GM23338 (cell line): ENCODE measurements around the gene BCAP29. TPM values are rescaled to one million over a fixed set of nuclear protein-coding genes. Genes with fewer than 3 reads are reported as not detected.

Source experiments
- ATAC-seq: fragments of 200-7000 bp; cut with Tn5 transposase; 3 replicates; pipeline ENCODE4 v1.9.1; 2020
- DNase-seq: peaks from one replicate; pipeline ENCODE4 v3.0.0-alpha.2; 2015; ENCODE audit warnings: low spot score
- H2AFZ ChIP-seq: fragments of 200-600 bp; sonication (generic); 2 replicates; pipeline ENCODE4 v1.8.0; 2016; ENCODE audit warnings: antibody characterized with exemption, mild to moderate bottlenecking, moderate library complexity
- H3F3A ChIP-seq: fragments of 200-600 bp; sonication (generic); replicated peaks from 2 replicates; pipeline ENCODE4 v1.8.0; 2017; ENCODE audit warnings: antibody characterized with exemption, mixed run types, low read depth
- H3K27ac ChIP-seq: fragments of 200-600 bp; sonication (generic); 2 replicates; pipeline ENCODE4 v1.6.1; 2016; ENCODE audit warnings: low read depth
- H3K27me3 ChIP-seq: fragments of 200-600 bp; sonication (generic); 2 replicates; pipeline ENCODE4 v1.8.0; 2016; ENCODE audit warnings: mild to moderate bottlenecking, mixed run types, moderate library complexity; ENCODE audit not compliant: insufficient read depth
- H3K36me3 ChIP-seq: fragments of 200-600 bp; sonication (generic); 2 replicates; pipeline ENCODE4 v1.8.0; 2016; ENCODE audit warnings: mild to moderate bottlenecking; ENCODE audit not compliant: insufficient read depth
- H3K4me1 ChIP-seq: fragments of 200-600 bp; sonication (generic); 2 replicates; pipeline ENCODE4 v1.8.0; 2016; ENCODE audit warnings: mild to moderate bottlenecking, moderate library complexity; ENCODE audit not compliant: insufficient read depth
- H3K4me2 ChIP-seq: fragments of 200-600 bp; sonication (generic); 2 replicates; pipeline ENCODE4 v1.7.1; 2017; ENCODE audit warnings: mixed run types
- H3K4me3 ChIP-seq: fragments of 200-600 bp; sonication (generic); 2 replicates; pipeline ENCODE4 v1.6.1; 2016; ENCODE audit warnings: mixed run types
- H3K79me2 ChIP-seq: fragments of 200-600 bp; sonication (generic); replicated peaks from 2 replicates; pipeline ENCODE4 v1.8.0; 2017; ENCODE audit warnings: mild to moderate bottlenecking; ENCODE audit not compliant: insufficient read depth
- H3K9me2 ChIP-seq: fragments of 200-600 bp; sonication (generic); 2 replicates; pipeline ENCODE4 v1.8.0; 2017; ENCODE audit not compliant: insufficient read depth
- H4K20me1 ChIP-seq: fragments of 200-600 bp; sonication (generic); replicated peaks from 2 replicates; pipeline ENCODE4 v1.8.0; 2017; ENCODE audit warnings: mild to moderate bottlenecking; ENCODE audit not compliant: insufficient read depth
- H3K27ac Mint-ChIP-seq: 2 replicates; pipeline ENCODE4 v1.8.0; 2020; ENCODE audit warnings: inconsistent platforms, mild to moderate bottlenecking, moderate library complexity, mixed read lengths
- H3K27me3 Mint-ChIP-seq: 3 replicates; pipeline ENCODE4 v1.8.0; 2022; ENCODE audit warnings: low read depth, mild to moderate bottlenecking, moderate library complexity, mixed read lengths, inconsistent platforms; ENCODE audit not compliant: insufficient read depth, poor library complexity
- H3K36me3 Mint-ChIP-seq: 3 replicates; pipeline ENCODE4 v1.8.0; 2021; ENCODE audit warnings: low read depth, mild to moderate bottlenecking, inconsistent platforms, moderate library complexity, mixed read lengths
- H3K4me1 Mint-ChIP-seq: 3 replicates; pipeline ENCODE4 v1.8.0; 2020; ENCODE audit warnings: mild to moderate bottlenecking, inconsistent platforms, mixed read lengths
- H3K4me3 Mint-ChIP-seq: 3 replicates; pipeline ENCODE4 v1.8.0; 2021; ENCODE audit warnings: moderate library complexity, mild to moderate bottlenecking, inconsistent platforms, mixed read lengths
- H3K9me3 Mint-ChIP-seq: 3 replicates; pipeline ENCODE4 v1.8.0; 2020; ENCODE audit warnings: moderate library complexity, mild to moderate bottlenecking, inconsistent platforms, mixed read lengths
- CREB1 ChIP-seq: fragments of 250-450 bp; sonication (Bioruptor Pico); IDR thresholded peaks from 2 replicates; pipeline ENCODE4 v1.5.0; 2020; ENCODE audit warnings: low read depth, mild to moderate bottlenecking, moderate library complexity
- EZH2 ChIP-seq: fragments of 200-600 bp; sonication (generic); IDR thresholded peaks from one replicate; pipeline ENCODE4 v1.8.0; 2017; ENCODE audit warnings: antibody characterized with exemption, mild to moderate bottlenecking, low read depth; ENCODE audit not compliant: unreplicated experiment
- EZH2phosphoT487 ChIP-seq: fragments of 200-600 bp; sonication (generic); IDR thresholded peaks from one replicate; pipeline ENCODE4 v1.8.1; 2018; ENCODE audit warnings: antibody characterized with exemption; ENCODE audit not compliant: unreplicated experiment
- JUNB ChIP-seq: IDR thresholded peaks from one replicate; pipeline ENCODE4 v1.6.1; 2016; ENCODE audit warnings: antibody characterized with exemption; ENCODE audit not compliant: unreplicated experiment
- NANOG ChIP-seq: IDR thresholded peaks from 2 replicates; pipeline ENCODE4 v1.6.1; 2016; ENCODE audit warnings: antibody characterized with exemption, borderline replicate concordance
- POLR2AphosphoS5 ChIP-seq: IDR thresholded peaks from 2 replicates; pipeline ENCODE4 v1.6.1; 2016; ENCODE audit warnings: antibody characterized with exemption, low read depth
- STAT1 ChIP-seq: IDR thresholded peaks from one replicate; pipeline ENCODE4 v1.6.1; 2016; ENCODE audit warnings: antibody characterized with exemption; ENCODE audit not compliant: unreplicated experiment
- ZNF114 ChIP-seq: fragments of 250-450 bp; sonication (Bioruptor Pico); IDR thresholded peaks from 2 replicates; pipeline ENCODE4 v1.5.0; 2020; ENCODE audit warnings: mild to moderate bottlenecking, moderate library complexity
- ZNF331 ChIP-seq: fragments of 250-450 bp; sonication (Bioruptor Pico); IDR thresholded peaks from 2 replicates; pipeline ENCODE4 v1.5.0; 2020; ENCODE audit warnings: low read depth, mild to moderate bottlenecking, moderate library complexity
- polyA plus RNA-seq: library from polyadenylated mRNA; unstranded; fragments of >200 nt; fragmentation: Nextera tagmentation; extraction: Ambion mirVana; gene quantifications from 2 replicates; pipeline ENCODE4 v1.2.1, GENCODE V29; 2016
- total RNA-seq: library from RNA; depleted of rRNA; stranded (reverse); fragments of >200 nt; shearing (Covaris generic); gene quantifications from 2 replicates; pipeline ENCODE4 v1.2.3, GENCODE V29; 2014
- TF ChIP-seq, protein P1 (sequence below), 2 experiments: fragments of 200-600 bp in 1 of 2; sonication (generic) in 1 of 2; conservative IDR thresholded peaks; 2 replicates each; pipeline versions ENCODE4 v1.5.1 to v1.6.1; 2016 to 2017; ENCODE audit warnings: antibody characterized with exemption in 2 of 2, low read depth in 2 of 2, mild to moderate bottlenecking in 2 of 2, moderate library complexity in 1 of 2
- TF ChIP-seq, protein P2 (sequence below): fragments of 250-450 bp; sonication (Bioruptor Pico); IDR thresholded peaks from 2 replicates; pipeline ENCODE4 v1.5.0; 2020; ENCODE audit warnings: mild to moderate bottlenecking, moderate library complexity
- TF ChIP-seq, protein P3 (sequence below): IDR thresholded peaks from one replicate; pipeline ENCODE4 v1.6.1; 2018; ENCODE audit warnings: antibody characterized with exemption; ENCODE audit not compliant: unreplicated experiment
- TF ChIP-seq, protein P4 (sequence below): IDR thresholded peaks from 2 replicates; pipeline ENCODE4 v1.6.1; 2016; ENCODE audit warnings: antibody characterized with exemption

Gene BCAP29
- total and polyA plus RNA-seq, 2 experiments from 2014 or later: 18.4 to 24.0 TPM

DNA sequence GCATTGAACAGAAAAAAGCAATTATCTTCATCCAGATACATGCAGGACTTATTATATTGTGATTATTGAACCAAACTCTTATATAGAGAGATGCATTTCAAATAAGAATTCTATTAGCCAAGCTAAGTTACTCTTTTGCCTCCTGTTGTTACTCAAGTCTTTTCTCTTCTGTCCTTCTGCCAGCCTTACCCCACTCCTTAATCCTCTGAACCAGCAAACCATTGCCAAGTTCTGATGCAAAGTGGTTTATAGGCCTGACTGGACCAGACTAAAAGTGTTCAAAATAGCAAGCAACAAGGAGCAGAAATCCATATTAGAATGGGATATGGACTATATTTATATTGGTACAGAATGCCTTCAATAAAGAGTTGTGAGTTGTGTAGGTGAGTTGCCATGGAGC, 78.4 kb downstream of the BCAP29 start:
- no peak for ATAC-seq
- no peak overlapping the region for H3K27ac Mint-ChIP-seq
- H3K4me3 Mint-ChIP-seq: no peak overlapping the region

More for the DNA sequence above, 78.4 kb downstream of the BCAP29 start:
- peaks cover 62% of the 10 kb centered on the region for H3K27me3 ChIP-seq
- Mint-ChIP-seq H3K36me3 (no peaks in the 10 kb centered on the region; the same call in 2 of the 3 replicates), H3K4me1 (peaks cover 17% of the 10 kb centered on the region), H3K9me3 (no peaks in the 10 kb centered on the region), H3K27me3 (peaks cover 45% of the 10 kb centered on the region)
- peaks cover 4% of the 10 kb centered on the region; the same call in 1 of the 2 replicates for H3F3A ChIP-seq
- no peak overlapping the region for H3K27ac ChIP-seq
- H3K9me2 ChIP-seq: no peaks in the 10 kb centered on the region
- H3K4me3 ChIP-seq: no peak overlapping the region
- no peak for TF ChIP-seq JUNB
- TF ChIP-seq ZNF331: no peak
- TF ChIP-seq, protein P1, sequence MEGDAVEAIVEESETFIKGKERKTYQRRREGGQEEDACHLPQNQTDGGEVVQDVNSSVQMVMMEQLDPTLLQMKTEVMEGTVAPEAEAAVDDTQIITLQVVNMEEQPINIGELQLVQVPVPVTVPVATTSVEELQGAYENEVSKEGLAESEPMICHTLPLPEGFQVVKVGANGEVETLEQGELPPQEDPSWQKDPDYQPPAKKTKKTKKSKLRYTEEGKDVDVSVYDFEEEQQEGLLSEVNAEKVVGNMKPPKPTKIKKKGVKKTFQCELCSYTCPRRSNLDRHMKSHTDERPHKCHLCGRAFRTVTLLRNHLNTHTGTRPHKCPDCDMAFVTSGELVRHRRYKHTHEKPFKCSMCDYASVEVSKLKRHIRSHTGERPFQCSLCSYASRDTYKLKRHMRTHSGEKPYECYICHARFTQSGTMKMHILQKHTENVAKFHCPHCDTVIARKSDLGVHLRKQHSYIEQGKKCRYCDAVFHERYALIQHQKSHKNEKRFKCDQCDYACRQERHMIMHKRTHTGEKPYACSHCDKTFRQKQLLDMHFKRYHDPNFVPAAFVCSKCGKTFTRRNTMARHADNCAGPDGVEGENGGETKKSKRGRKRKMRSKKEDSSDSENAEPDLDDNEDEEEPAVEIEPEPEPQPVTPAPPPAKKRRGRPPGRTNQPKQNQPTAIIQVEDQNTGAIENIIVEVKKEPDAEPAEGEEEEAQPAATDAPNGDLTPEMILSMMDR (conservative IDR thresholded peaks at IDR 0.05; ENCODE audit: low read depth in 2 of 2): no peak
- TF ChIP-seq POLR2AphosphoS5: no peak
- no peak for TF ChIP-seq CREB1 (CRISPR knock-in tag)
- no peak for TF ChIP-seq STAT1
- TF ChIP-seq NANOG: no peak
- TF ChIP-seq, protein P2, sequence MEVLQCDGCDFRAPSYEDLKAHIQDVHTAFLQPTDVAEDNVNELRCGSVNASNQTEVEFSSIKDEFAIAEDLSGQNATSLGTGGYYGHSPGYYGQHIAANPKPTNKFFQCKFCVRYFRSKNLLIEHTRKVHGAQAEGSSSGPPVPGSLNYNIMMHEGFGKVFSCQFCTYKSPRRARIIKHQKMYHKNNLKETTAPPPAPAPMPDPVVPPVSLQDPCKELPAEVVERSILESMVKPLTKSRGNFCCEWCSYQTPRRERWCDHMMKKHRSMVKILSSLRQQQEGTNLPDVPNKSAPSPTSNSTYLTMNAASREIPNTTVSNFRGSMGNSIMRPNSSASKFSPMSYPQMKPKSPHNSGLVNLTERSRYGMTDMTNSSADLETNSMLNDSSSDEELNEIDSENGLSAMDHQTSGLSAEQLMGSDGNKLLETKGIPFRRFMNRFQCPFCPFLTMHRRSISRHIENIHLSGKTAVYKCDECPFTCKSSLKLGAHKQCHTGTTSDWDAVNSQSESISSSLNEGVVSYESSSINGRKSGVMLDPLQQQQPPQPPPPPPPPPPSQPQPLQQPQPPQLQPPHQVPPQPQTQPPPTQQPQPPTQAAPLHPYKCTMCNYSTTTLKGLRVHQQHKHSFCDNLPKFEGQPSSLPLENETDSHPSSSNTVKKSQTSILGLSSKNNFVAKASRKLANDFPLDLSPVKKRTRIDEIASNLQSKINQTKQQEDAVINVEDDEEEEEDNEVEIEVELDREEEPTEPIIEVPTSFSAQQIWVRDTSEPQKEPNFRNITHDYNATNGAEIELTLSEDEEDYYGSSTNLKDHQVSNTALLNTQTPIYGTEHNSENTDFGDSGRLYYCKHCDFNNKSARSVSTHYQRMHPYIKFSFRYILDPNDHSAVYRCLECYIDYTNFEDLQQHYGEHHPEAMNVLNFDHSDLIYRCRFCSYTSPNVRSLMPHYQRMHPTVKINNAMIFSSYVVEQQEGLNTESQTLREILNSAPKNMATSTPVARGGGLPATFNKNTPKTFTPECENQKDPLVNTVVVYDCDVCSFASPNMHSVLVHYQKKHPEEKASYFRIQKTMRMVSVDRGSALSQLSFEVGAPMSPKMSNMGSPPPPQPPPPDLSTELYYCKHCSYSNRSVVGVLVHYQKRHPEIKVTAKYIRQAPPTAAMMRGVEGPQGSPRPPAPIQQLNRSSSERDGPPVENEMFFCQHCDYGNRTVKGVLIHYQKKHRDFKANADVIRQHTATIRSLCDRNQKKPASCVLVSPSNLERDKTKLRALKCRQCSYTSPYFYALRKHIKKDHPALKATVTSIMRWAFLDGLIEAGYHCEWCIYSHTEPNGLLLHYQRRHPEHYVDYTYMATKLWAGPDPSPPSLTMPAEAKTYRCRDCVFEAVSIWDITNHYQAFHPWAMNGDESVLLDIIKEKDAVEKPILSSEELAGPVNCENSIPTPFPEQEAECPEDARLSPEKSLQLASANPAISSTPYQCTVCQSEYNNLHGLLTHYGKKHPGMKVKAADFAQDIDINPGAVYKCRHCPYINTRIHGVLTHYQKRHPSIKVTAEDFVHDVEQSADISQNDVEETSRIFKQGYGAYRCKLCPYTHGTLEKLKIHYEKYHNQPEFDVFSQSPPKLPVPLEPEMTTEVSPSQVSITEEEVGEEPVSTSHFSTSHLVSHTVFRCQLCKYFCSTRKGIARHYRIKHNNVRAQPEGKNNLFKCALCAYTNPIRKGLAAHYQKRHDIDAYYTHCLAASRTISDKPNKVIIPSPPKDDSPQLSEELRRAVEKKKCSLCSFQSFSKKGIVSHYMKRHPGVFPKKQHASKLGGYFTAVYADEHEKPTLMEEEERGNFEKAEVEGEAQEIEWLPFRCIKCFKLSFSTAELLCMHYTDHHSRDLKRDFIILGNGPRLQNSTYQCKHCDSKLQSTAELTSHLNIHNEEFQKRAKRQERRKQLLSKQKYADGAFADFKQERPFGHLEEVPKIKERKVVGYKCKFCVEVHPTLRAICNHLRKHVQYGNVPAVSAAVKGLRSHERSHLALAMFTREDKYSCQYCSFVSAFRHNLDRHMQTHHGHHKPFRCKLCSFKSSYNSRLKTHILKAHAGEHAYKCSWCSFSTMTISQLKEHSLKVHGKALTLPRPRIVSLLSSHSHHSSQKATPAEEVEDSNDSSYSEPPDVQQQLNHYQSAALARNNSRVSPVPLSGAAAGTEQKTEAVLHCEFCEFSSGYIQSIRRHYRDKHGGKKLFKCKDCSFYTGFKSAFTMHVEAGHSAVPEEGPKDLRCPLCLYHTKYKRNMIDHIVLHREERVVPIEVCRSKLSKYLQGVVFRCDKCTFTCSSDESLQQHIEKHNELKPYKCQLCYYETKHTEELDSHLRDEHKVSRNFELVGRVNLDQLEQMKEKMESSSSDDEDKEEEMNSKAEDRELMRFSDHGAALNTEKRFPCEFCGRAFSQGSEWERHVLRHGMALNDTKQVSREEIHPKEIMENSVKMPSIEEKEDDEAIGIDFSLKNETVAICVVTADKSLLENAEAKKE (CRISPR knock-in tag): no peak
- TF ChIP-seq, protein P3, sequence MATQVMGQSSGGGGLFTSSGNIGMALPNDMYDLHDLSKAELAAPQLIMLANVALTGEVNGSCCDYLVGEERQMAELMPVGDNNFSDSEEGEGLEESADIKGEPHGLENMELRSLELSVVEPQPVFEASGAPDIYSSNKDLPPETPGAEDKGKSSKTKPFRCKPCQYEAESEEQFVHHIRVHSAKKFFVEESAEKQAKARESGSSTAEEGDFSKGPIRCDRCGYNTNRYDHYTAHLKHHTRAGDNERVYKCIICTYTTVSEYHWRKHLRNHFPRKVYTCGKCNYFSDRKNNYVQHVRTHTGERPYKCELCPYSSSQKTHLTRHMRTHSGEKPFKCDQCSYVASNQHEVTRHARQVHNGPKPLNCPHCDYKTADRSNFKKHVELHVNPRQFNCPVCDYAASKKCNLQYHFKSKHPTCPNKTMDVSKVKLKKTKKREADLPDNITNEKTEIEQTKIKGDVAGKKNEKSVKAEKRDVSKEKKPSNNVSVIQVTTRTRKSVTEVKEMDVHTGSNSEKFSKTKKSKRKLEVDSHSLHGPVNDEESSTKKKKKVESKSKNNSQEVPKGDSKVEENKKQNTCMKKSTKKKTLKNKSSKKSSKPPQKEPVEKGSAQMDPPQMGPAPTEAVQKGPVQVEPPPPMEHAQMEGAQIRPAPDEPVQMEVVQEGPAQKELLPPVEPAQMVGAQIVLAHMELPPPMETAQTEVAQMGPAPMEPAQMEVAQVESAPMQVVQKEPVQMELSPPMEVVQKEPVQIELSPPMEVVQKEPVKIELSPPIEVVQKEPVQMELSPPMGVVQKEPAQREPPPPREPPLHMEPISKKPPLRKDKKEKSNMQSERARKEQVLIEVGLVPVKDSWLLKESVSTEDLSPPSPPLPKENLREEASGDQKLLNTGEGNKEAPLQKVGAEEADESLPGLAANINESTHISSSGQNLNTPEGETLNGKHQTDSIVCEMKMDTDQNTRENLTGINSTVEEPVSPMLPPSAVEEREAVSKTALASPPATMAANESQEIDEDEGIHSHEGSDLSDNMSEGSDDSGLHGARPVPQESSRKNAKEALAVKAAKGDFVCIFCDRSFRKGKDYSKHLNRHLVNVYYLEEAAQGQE: no peak
- TF ChIP-seq EZH2: no peak
- TF ChIP-seq EZH2phosphoT487: no peak
- no peak for TF ChIP-seq ZNF114 (CRISPR knock-in tag)
- TF ChIP-seq, protein P4, sequence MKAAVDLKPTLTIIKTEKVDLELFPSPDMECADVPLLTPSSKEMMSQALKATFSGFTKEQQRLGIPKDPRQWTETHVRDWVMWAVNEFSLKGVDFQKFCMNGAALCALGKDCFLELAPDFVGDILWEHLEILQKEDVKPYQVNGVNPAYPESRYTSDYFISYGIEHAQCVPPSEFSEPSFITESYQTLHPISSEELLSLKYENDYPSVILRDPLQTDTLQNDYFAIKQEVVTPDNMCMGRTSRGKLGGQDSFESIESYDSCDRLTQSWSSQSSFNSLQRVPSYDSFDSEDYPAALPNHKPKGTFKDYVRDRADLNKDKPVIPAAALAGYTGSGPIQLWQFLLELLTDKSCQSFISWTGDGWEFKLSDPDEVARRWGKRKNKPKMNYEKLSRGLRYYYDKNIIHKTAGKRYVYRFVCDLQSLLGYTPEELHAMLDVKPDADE: no peak
- no peak overlapping the region for H3K4me2 ChIP-seq
- H3K4me1 ChIP-seq: no peaks in the 10 kb centered on the region; the same call in 1 of the 2 replicates
- H4K20me1 ChIP-seq: peaks cover 7% of the 10 kb centered on the region; the same call in 1 of the 2 replicates
- H3K79me2 ChIP-seq: no peaks in the 10 kb centered on the region
- no peak overlapping the region for H2AFZ ChIP-seq
- no peak for DNase-seq
- H3K36me3 ChIP-seq: no peaks in the 10 kb centered on the region
